SJSA1 (cell line): ENCODE measurements around the gene PODXL. TPM values are rescaled to one million over a fixed set of nuclear protein-coding genes. Genes with fewer than 3 reads are reported as not detected.
"Not testable (repeated sequence)": the region's sequence is repeated elsewhere in the genome, so short reads cannot be mapped to it uniquely, and the experiment has no call there.

ENCODE experiments used
- DNase-seq, 2 experiments: peaks; one replicate each; pipeline ENCODE4 v3.0.0-alpha.2; 2015 to 2020; ENCODE audit warnings: low spot score in 2 of 2, low read depth in 1 of 2
- H3K27ac ChIP-seq: fragments of 250-450 bp; sonication (Bioruptor Pico); 2 replicates; pipeline ENCODE4 v1.5.1; 2020; ENCODE audit warnings: mild to moderate bottlenecking, moderate library complexity
- H3K27me3 ChIP-seq: fragments of 250-450 bp; sonication (Bioruptor Pico); replicated peaks from 2 replicates; pipeline ENCODE4 v1.5.1; 2020; ENCODE audit warnings: mild to moderate bottlenecking, moderate library complexity
- H3K36me3 ChIP-seq: fragments of 250-450 bp; sonication (Bioruptor Pico); 2 replicates; pipeline ENCODE4 v1.5.1; 2020; ENCODE audit warnings: mild to moderate bottlenecking
- H3K4me1 ChIP-seq: fragments of 250-450 bp; sonication (Bioruptor Pico); replicated peaks from 2 replicates; pipeline ENCODE4 v1.6.1; 2021; ENCODE audit warnings: mild to moderate bottlenecking
- H3K4me3 ChIP-seq: fragments of 250-450 bp; sonication (Bioruptor Pico); 2 replicates; pipeline ENCODE4 v1.5.1; 2020; ENCODE audit warnings: mild to moderate bottlenecking
- H3K9me3 ChIP-seq: fragments of 250-450 bp; sonication (Bioruptor Pico); replicated peaks from 2 replicates; pipeline ENCODE4 v1.5.1; 2020; ENCODE audit warnings: mild to moderate bottlenecking
- total RNA-seq: library from RNA; depleted of rRNA; stranded (reverse); fragments of >200 nt; shearing (Covaris generic); gene quantifications from 2 replicates; pipeline ENCODE4 v1.2.3, GENCODE V29; 2014

Gene PODXL
- total RNA-seq, 1 experiment from 2014 or later, result 5.1 TPM

GRCh38 chr7:131507592-131508331, 48.7 kb downstream of the PODXL start:
- no peak overlapping the region for H3K4me3 ChIP-seq
- H3K4me1 ChIP-seq, result peaks cover 9% of the 10 kb centered on the region
- no peaks in the 10 kb centered on the region for H3K9me3 ChIP-seq
- no peaks in the 10 kb centered on the region for H3K27me3 ChIP-seq
- peaks cover 22% of the 10 kb centered on the region for H3K36me3 ChIP-seq
- no peak overlapping the region for H3K27ac ChIP-seq
- DNase-seq, result peak; percentile 70 to 78

GRCh38 chr7:131506597-131506996, 49.8 kb downstream of the PODXL start:
- Histone ChIP-seq H3K27ac (no peak overlapping the region), H3K27me3 (no peaks in the 10 kb centered on the region), H3K36me3 (peaks cover 30% of the 10 kb centered on the region), H3K9me3 (no peaks in the 10 kb centered on the region), H3K4me1 (peaks cover 16% of the 10 kb centered on the region), H3K4me3 (no peak overlapping the region)
- DNase-seq, result no peak

- Histone ChIP-seq H3K27ac (no peak overlapping the region), H3K4me1 (peaks cover 23% of the 10 kb centered on the region), H3K4me3 (no peak overlapping the region), H3K36me3 (peaks cover 29% of the 10 kb centered on the region), H3K9me3 (no peaks in the 10 kb centered on the region), H3K27me3 (no peaks in the 10 kb centered on the region)
- no peak for DNase-seq
Observed at GRCh38 chr7:131505636-131506557, 50.5 kb downstream of the PODXL start.

DNA sequence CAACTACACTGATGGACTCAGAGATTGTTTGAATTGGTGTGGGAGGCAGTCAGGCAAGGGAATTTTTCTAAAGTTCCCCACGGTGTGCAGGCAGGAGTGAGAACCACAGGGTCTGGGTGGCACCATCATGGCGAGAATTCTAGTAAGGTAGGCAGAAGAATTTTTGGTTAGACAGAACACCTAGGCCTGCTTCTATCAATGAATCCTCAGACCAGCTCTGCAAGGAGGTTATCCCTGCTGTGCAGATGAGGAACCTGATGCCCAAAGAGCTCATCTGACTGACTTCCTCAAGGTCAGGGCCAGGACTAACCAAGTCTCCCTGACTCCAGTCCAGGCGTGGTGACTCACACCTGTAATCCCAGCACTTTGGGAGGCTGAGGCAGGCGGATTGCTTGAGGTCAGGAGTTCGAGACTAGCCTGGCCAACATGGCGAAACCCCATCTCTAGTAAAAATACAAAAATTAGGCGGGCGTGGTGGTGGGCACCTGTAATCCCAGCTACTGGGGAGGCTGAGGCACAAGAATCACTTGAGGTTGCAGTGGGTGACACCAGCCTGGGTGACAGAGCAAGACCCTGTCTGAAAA, 51.3 kb downstream of the PODXL start:
- H3K27me3 ChIP-seq, H3K27ac ChIP-seq, H3K9me3 ChIP-seq, H3K4me3 ChIP-seq, DNase-seq: not testable (repeated sequence)
- Histone ChIP-seq H3K36me3 (peaks cover 28% of the 10 kb centered on the region), H3K4me1 (peaks cover 29% of the 10 kb centered on the region)

- no peaks in the 10 kb centered on the region for H3K27me3 ChIP-seq
- no peak overlapping the region for H3K27ac ChIP-seq
- peaks cover 29% of the 10 kb centered on the region for H3K4me1 ChIP-seq
- H3K36me3 ChIP-seq, result peaks cover 28% of the 10 kb centered on the region
- no peak for DNase-seq
- no peaks in the 10 kb centered on the region for H3K9me3 ChIP-seq
- H3K4me3 ChIP-seq, result no peak overlapping the region
Observed at GRCh38 chr7:131504157-131504899, 52.1 kb downstream of the PODXL start.

DNA sequence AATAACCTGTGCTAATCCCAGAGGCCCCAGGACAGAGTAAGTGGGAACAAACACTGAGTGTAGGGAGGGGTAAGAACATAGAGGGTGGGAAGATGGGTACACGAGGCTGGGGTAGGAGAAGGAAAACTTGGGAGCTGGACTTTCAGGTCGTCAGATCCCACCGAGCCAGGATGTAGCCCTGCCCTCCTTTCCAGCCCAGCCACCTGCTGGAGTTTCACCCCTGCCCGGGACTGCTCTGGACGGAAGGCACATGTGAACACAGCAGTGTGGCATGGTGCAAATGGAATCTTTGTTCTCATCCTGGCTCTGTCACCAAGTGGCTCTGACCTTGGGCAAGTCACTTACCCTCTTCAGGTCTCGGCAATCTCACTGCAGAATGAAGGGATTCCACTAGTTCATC, 52.8 kb downstream of the PODXL start:
- no peaks in the 10 kb centered on the region for H3K27me3 ChIP-seq
- H3K4me1 ChIP-seq, result peaks cover 29% of the 10 kb centered on the region
- DNase-seq, result no peak
- peaks cover 28% of the 10 kb centered on the region for H3K36me3 ChIP-seq
- H3K4me3 ChIP-seq, result no peak overlapping the region
- H3K9me3 ChIP-seq, result no peaks in the 10 kb centered on the region
- no peak overlapping the region for H3K27ac ChIP-seq

DNA sequence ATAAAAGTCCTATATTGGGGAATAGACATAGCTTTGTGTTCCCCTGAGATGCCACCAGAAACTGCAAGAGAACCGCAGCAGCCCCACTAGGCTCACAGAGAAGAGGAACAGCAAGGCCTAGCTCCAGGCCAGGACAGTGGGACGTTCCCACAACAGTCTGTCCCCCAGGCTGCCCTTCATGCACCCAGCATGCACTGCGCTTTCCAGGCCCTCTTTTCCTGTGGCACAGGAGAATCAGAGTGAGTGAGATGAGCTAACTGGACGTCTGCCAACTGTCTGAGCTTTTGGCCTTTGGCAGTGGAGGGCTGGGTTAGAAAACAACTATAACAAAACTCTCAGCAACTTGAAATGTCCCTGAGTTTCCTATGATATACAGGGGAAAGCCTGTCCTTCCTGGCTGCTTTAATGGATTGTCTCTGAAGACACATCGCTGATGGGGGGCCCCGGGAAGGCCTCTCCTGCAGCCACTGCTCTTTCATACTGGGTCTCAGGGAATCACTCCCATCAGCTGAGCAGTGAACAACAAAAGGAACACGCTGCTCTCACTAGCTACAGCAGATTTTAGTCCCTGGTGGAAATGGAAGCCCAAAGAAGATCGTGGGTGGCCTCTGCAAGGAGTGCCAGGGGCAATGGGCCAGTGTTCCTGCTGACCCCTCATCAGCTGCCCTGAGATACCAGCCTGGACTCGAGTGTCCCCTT, 53.5 kb downstream of the PODXL start:
- Histone ChIP-seq H3K27ac (no peak overlapping the region), H3K9me3 (no peaks in the 10 kb centered on the region), H3K36me3 (peaks cover 33% of the 10 kb centered on the region), H3K27me3 (no peaks in the 10 kb centered on the region), H3K4me3 (no peak overlapping the region), H3K4me1 (peaks cover 26% of the 10 kb centered on the region)
- DNase-seq, result peak in 1 of 2 experiments; percentile 31

- Histone ChIP-seq H3K4me1 (peaks cover 26% of the 10 kb centered on the region), H3K9me3 (no peaks in the 10 kb centered on the region), H3K4me3 (no peak overlapping the region), H3K27ac (no peak overlapping the region), H3K36me3 (peaks cover 33% of the 10 kb centered on the region), H3K27me3 (no peaks in the 10 kb centered on the region)
- no peak for DNase-seq
Observed at GRCh38 chr7:131501930-131502685, 54.3 kb downstream of the PODXL start.

- Histone ChIP-seq H3K9me3 (no peaks in the 10 kb centered on the region), H3K27ac (no peak overlapping the region), H3K4me1 (peaks cover 26% of the 10 kb centered on the region), H3K27me3 (no peaks in the 10 kb centered on the region), H3K36me3 (peaks cover 33% of the 10 kb centered on the region), H3K4me3 (no peak overlapping the region)
- DNase-seq, result peak in 1 of 2 experiments; percentile 37
Observed at GRCh38 chr7:131501422-131501821, 55.0 kb downstream of the PODXL start.

- no peaks in the 10 kb centered on the region for H3K27me3 ChIP-seq
- DNase-seq, result no peak
- H3K4me3 ChIP-seq, result no peak overlapping the region
- no peak overlapping the region for H3K27ac ChIP-seq
- H3K4me1 ChIP-seq, result peaks cover 26% of the 10 kb centered on the region
- H3K36me3 ChIP-seq, result peaks cover 28% of the 10 kb centered on the region
- no peaks in the 10 kb centered on the region for H3K9me3 ChIP-seq
Observed at GRCh38 chr7:131500357-131500756, 56.1 kb downstream of the PODXL start.

DNA sequence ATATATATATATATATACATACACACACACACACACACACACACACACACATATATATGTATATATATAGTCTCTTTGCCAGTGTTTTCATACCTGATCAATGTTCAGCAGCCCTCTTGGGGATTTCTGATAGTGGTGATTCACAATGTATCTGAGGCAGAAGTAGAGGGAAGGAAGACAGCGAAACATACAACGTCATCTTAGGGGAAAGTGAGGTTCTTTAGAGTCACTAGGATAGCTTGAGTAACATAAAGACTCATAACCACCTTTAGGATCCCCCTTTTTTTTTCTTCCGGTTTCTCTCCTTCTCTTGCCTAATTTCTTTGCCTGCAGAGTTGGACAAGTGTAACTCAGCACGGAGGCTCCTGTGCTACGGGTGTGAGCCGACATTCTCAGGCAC, 56.6 kb downstream of the PODXL start:
- Histone ChIP-seq H3K27me3 (no peaks in the 10 kb centered on the region), H3K36me3 (peaks cover 24% of the 10 kb centered on the region), H3K4me3 (no peak overlapping the region), H3K9me3 (no peaks in the 10 kb centered on the region), H3K4me1 (peaks cover 26% of the 10 kb centered on the region), H3K27ac (no peak overlapping the region)
- no peak for DNase-seq

- Histone ChIP-seq H3K27ac (no peak overlapping the region), H3K4me1 (peaks cover 26% of the 10 kb centered on the region), H3K9me3 (no peaks in the 10 kb centered on the region), H3K36me3 (peaks cover 26% of the 10 kb centered on the region), H3K27me3 (no peaks in the 10 kb centered on the region), H3K4me3 (no peak overlapping the region)
- no peak for DNase-seq
Observed at GRCh38 chr7:131498237-131498885, 58.1 kb downstream of the PODXL start.
